Heart left ventricle (tissue), 16 donors: ENCODE measurements around the gene SLC6A3. TPM values are rescaled to one million over a fixed set of nuclear protein-coding genes. Genes with fewer than 3 reads are reported as not detected.

Experiments used
- ATAC-seq, 4 donors: fragments of 200-7000 bp; cut with Tn5 transposase; one replicate each; pipeline ENCODE4 v1.9.1; 2020 to 2022; ENCODE audit warnings: moderate library complexity in 4 of 4, mild to moderate bottlenecking in 3 of 4, moderate number of reproducible peaks in 1 of 4
- DNase-seq, 5 donors: peaks; one replicate each; pipeline ENCODE4 v3.0.0-alpha.2; 2020
- H3K27ac ChIP-seq, 12 donors: fragments of 200-600 bp; sonication (generic) in 4 of 12; one replicate each; pipeline versions ENCODE4 v1.5.0 to v1.8.0; 2016 to 2022; ENCODE audit warnings: mild to moderate bottlenecking in 2 of 12
- H3K27me3 ChIP-seq, 9 donors: fragments of 200-600 bp; sonication (generic) in 2 of 9; one replicate each; pipeline versions ENCODE4 v1.5.1 to v1.8.0; 2016 to 2022; ENCODE audit warnings: mild to moderate bottlenecking in 3 of 9
- H3K36me3 ChIP-seq, 9 donors: fragments of 200-600 bp; sonication (generic) in 2 of 9; one replicate each; pipeline versions ENCODE4 v1.5.0 to v1.8.0; 2018 to 2022; ENCODE audit warnings: mild to moderate bottlenecking in 2 of 9
- H3K4me1 ChIP-seq, 12 donors: fragments of 200-600 bp; sonication (generic) in 4 of 12; one replicate each; pipeline versions ENCODE4 v1.5.0 to v1.8.0; 2016 to 2022; ENCODE audit warnings: mild to moderate bottlenecking in 3 of 12
- H3K4me3 ChIP-seq, 12 donors: fragments of 200-600 bp; sonication (generic) in 4 of 12; one replicate each; pipeline versions ENCODE4 v1.5.0 to v1.8.0; 2017 to 2022; ENCODE audit warnings: mild to moderate bottlenecking in 9 of 12, moderate library complexity in 4 of 12
- H3K9me3 ChIP-seq, 12 donors: fragments of 200-600 bp; sonication (generic) in 4 of 12; one replicate each; pipeline versions ENCODE4 v1.5.0 to v1.8.0; 2016 to 2022; ENCODE audit warnings: mild to moderate bottlenecking in 1 of 12
- POLR2A ChIP-seq, 2 donors: fragments of 450-650 bp; IDR thresholded peaks; one replicate each; pipeline ENCODE4 v1.6.1; 2017; ENCODE audit warnings: antibody characterized with exemption in 2 of 2, mild to moderate bottlenecking in 2 of 2, moderate library complexity in 2 of 2
- WGBS, 4 donors: extraction: QIAGEN DNeasy Blood & Tissue Kit in 2 of 4; methylation state at CpG; one replicate each; pipeline versions ENCODE4 v1.1.5 to v1.1.7; 2013 to 2018; 5-methylcytosine and 5-hydroxymethylcytosine counted together
- intact Hi-C, 10 donors: fragments of 100-400 bp; cut with DNase I; formaldehyde crosslinking; loops; one replicate each; pipeline versions ENCODE4 v1.11.1 to v1.14.2; 2022
- polyA plus RNA-seq, 2 donors: library from polyadenylated mRNA; stranded (reverse); fragments of 200-250 nt; gene quantifications; one replicate each; pipeline ENCODE4 v1.2.3, GENCODE V29; 2013
- total RNA-seq, 9 donors: library from RNA; depleted of rRNA in 2 of 9; stranded (reverse); fragments of >200 nt in 2 of 9; fragmentation: NEBNext Ultra II Directional in 3 of 9; extraction: Animal tissue kit (Norgen Biotek cat#: 25700) in 3 of 9; gene quantifications; one replicate each; pipeline versions ENCODE4 v1.1.0 to v1.2.4, GENCODE V29; 2016 to 2023
- TF ChIP-seq, protein P1 (sequence below), 12 donors: fragments of 200-600 bp; sonication (generic) in 4 of 12; IDR thresholded peaks; one replicate each; pipeline versions ENCODE4 v1.5.0 to v1.8.0; 2018 to 2022; ENCODE audit warnings: antibody characterized with exemption in 12 of 12, mild to moderate bottlenecking in 5 of 12
- donor health status: ischemic (EF 13 %, LVEDD 7.1; RV severe dilation, severe dysfunction).
- donor health status: healthy with polysubstance abuse.
- donor health status: DM: no; HTN: yes; CAD: no.
- donor health status: DM: no; HTN: no; CAD: no.
- donor health status: ischemic (EF 25% LVEDD 6.9; RV normal size, moderate dysfunction).
- donor health status: ischemic (EF 25% LVEDD 5.7; RV mildly dilated, moderate dysfunction).
- donor health status: healthy.
- donor health status: DM: yes; HTN: yes; CAD: no.
- donor health status: ischemic (EF 35%, LVEDD 5.7; RV mildly dilated, moderate dysfunction).
- donor health status: nonischemic (EF 11% LVEDD 7.7; RV severe dilation, severe dysfunction).
- donor health status: DM: yes; HTN: yes; CAD: no.
- donor health status: PGD.
- donor health status: ischemic (EF 29% LVEDD 5.4; RV normal size, mild dysfunction).
- donor health status: nonischemic (EF 23%, LVEDD 6.1; RV moderate dilation, normal function).

Gene SLC6A3
- total and polyA plus RNA-seq, 11 donors, result 0.06 to 0.29 (median 0.11) TPM; not detected in 7

DNA sequence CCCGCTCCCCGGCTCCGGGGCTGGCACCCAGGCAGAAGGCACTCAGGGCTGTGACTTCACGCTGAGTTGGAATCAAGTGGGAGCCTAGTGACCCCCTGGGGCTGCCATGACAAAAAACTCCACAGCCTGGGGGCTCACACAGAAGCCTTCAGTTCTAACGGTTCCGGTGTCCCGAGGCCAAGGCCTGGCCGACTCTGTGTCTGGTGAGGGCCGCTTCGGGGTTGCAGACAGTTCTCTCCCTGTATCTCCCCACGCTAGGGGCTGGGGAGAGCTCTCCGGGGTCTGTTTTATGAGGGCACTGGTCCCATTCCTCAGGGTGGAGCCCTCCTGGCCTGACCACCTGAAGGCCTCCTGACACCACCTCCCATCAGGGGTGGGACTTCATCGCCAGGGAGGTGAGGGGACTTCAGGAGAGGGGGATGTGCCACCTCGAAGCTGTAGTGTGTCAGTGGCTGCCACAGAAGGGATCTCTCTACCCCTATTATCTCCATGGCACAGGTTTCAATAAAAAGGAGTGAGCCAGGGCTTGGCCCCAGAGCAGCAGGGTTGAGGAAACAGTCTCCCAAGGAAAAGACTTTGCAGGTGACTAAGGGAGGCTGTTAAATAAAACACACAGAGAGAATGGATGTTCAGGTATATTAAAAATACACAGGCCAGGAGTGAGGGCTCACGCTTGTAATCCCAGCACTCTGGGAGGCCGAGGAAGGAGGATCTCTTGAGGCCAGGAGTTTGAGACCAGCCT is 1.5 kb upstream of the SLC6A3 start:
- no peaks in the 10 kb centered on the region for H3K36me3 ChIP-seq
- no peak overlapping the region for H3K27ac ChIP-seq
- H3K9me3 ChIP-seq, result no peaks in the 10 kb centered on the region
- peaks cover 21 to 76% (median 56%) of the 10 kb centered on the region in 9 donors for H3K27me3 ChIP-seq
- TF ChIP-seq, protein P1, sequence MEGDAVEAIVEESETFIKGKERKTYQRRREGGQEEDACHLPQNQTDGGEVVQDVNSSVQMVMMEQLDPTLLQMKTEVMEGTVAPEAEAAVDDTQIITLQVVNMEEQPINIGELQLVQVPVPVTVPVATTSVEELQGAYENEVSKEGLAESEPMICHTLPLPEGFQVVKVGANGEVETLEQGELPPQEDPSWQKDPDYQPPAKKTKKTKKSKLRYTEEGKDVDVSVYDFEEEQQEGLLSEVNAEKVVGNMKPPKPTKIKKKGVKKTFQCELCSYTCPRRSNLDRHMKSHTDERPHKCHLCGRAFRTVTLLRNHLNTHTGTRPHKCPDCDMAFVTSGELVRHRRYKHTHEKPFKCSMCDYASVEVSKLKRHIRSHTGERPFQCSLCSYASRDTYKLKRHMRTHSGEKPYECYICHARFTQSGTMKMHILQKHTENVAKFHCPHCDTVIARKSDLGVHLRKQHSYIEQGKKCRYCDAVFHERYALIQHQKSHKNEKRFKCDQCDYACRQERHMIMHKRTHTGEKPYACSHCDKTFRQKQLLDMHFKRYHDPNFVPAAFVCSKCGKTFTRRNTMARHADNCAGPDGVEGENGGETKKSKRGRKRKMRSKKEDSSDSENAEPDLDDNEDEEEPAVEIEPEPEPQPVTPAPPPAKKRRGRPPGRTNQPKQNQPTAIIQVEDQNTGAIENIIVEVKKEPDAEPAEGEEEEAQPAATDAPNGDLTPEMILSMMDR (IDR thresholded peaks at IDR 0.05), result no peak
- TF ChIP-seq POLR2A (IDR thresholded peaks at IDR 0.05), result no peak
- no peak overlapping the region for H3K4me3 ChIP-seq
- WGBS, 4 donors, result 33 to 56% (median 42%) methylated on average over 4 to 16 of the region's 16 CpGs
- no peak for ATAC-seq
- peaks cover 0 to 16% (median 5%) of the 10 kb centered on the region in 12 donors for H3K4me1 ChIP-seq
- no peak for DNase-seq
- intact Hi-C loops, result no loop called here

- Histone ChIP-seq H3K4me1 (peaks cover 0 to 16% (median 5%) of the 10 kb centered on the region in 12 donors), H3K36me3 (no peaks in the 10 kb centered on the region), H3K27me3 (peaks cover 24 to 82% (median 64%) of the 10 kb centered on the region in 9 donors), H3K9me3 (peaks cover 0 to under 1% (median 0%) of the 10 kb centered on the region in 12 donors), H3K27ac (no peak overlapping the region), H3K4me3 (peak overlapping the region in 8 of 12 donors; percentile 7 to 42 (median 19))
- 1 to 3% (median 3%) methylated on average over 14 to 92 of the region's 92 CpGs for WGBS, 4 donors
- intact Hi-C loops, result no loop called here
- no peak for TF ChIP-seq POLR2A (IDR thresholded peaks at IDR 0.05)
- DNase-seq (peak in 1 of 5 donors; percentile 18), ATAC-seq (no peak)
These were observed 705 bp upstream of the SLC6A3 start for GRCh38 chr5:1445689-1446601.

- intact Hi-C loops, result no loop called here
- peak in 1 of 5 donors; percentile 15 for DNase-seq
- H3K4me3 ChIP-seq, result peak overlapping the region in 9 of 12 donors; percentile 7 to 42 (median 20)
- H3K4me1 ChIP-seq, result peaks cover 0 to 16% (median 5%) of the 10 kb centered on the region in 12 donors
- TF ChIP-seq, protein P1 (IDR thresholded peaks at IDR 0.05), result no peak
- TF ChIP-seq POLR2A (IDR thresholded peaks at IDR 0.05), result no peak
- WGBS, 4 donors, result 7 to 14% (median 10%) methylated on average over 41 to 68 of the region's 68 CpGs
- H3K27me3 ChIP-seq, result peaks cover 24 to 86% (median 70%) of the 10 kb centered on the region in 9 donors
- ATAC-seq, result no peak
- H3K27ac ChIP-seq, result no peak overlapping the region
- H3K36me3 ChIP-seq, result no peaks in the 10 kb centered on the region
- H3K9me3 ChIP-seq, result peaks cover 0 to 8% (median 0%) of the 10 kb centered on the region in 12 donors
These were observed 665 bp downstream of the SLC6A3 start for GRCh38 chr5:1444361-1445189.

DNA sequence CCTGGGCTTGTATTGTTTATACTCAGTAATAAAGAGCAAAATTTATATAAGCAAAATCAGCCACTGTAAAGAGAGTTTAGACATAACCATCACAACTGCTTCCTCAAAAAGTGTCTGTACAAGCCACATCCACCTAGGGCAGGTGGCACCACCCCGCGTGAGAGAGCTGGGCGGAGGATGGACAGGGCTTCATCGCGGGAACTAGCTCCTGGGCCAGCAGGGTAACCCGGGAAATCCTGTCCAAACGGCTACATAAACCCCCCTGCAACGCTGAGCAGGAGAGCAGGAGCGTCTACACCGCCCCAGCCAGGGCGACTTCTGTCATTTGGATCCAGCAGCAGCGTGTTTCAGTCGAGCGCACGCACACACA is 1.3 kb downstream of the SLC6A3 start:
- Histone ChIP-seq H3K36me3 (no peaks in the 10 kb centered on the region), H3K4me1 (peaks cover 0 to 16% (median 5%) of the 10 kb centered on the region in 12 donors), H3K4me3 (no peak overlapping the region), H3K9me3 (peaks cover 0 to 8% (median 0%) of the 10 kb centered on the region in 12 donors), H3K27ac (no peak overlapping the region), H3K27me3 (peaks cover 24 to 87% (median 73%) of the 10 kb centered on the region in 9 donors)
- DNase-seq (no peak), ATAC-seq (no peak)
- TF ChIP-seq POLR2A (IDR thresholded peaks at IDR 0.05), result no peak
- TF ChIP-seq, protein P1 (IDR thresholded peaks at IDR 0.05), result no peak
- intact Hi-C loops, result no loop called here
- 46 to 61% (median 55%) methylated on average over 15 of the region's 15 CpGs for WGBS, 4 donors
